ENCODE results near the gene BEX4. TPM values are rescaled to one million over a fixed set of nuclear protein-coding genes. Genes with fewer than 3 reads are reported as not detected.
A peak's percentile ranks its signal among the peaks of the same experiment; 100 is the strongest.

Gene BEX4
- total and polyA plus RNA-seq, 2 experiments from 2014 or later, result 75.6 to 112 TPM

- H2AFZ ChIP-seq, result no peak overlapping the region
- H3K4me3 ChIP-seq, result no peak overlapping the region
- no peak for TF ChIP-seq EZH2 (IDR thresholded peaks at IDR 0.05; ENCODE audit: borderline replicate concordance)
- no peak for TF ChIP-seq EZH2phosphoT487 (IDR thresholded peaks at IDR 0.05; ENCODE audit: low read depth, severe bottlenecking, unreplicated experiment)
- peak; percentile 37 for TF ChIP-seq CTCF (IDR thresholded peaks at IDR 0.05; ENCODE audit: poor library complexity)
- no peaks in the 10 kb centered on the region for H3K27me3 ChIP-seq
- H3K79me2 ChIP-seq, result peaks cover 5% of the 10 kb centered on the region
- H3K27ac ChIP-seq, result no peak overlapping the region
- no peaks in the 10 kb centered on the region for H3K36me3 ChIP-seq (replicated peaks; ENCODE audit: insufficient read depth, low read depth)
- DNase-seq (ENCODE audit: low spot score), result no peak
- peaks cover 6% of the 10 kb centered on the region for H3K4me1 ChIP-seq (ENCODE audit: insufficient read depth)
- H4K20me1 ChIP-seq (ENCODE audit: insufficient read depth, poor library complexity, severe bottlenecking), result no peaks in the 10 kb centered on the region
- no peaks in the 10 kb centered on the region for H3K9me3 ChIP-seq (ENCODE audit: low read depth)
- H3K9me2 ChIP-seq (replicated peaks; ENCODE audit: insufficient read depth), result no peaks in the 10 kb centered on the region
- H3K4me2 ChIP-seq, result no peak overlapping the region
These were observed 33.6 kb downstream of the BEX4 start for GRCh38 chrX:103248553-103248952.

GRCh38 chrX:103249805-103250204 is 34.9 kb downstream of the BEX4 start:
- H3K4me3 ChIP-seq, result no peak overlapping the region
- no peaks in the 10 kb centered on the region for H3K36me3 ChIP-seq (replicated peaks; ENCODE audit: insufficient read depth, low read depth)
- no peak overlapping the region for H3K27ac ChIP-seq
- 70% methylated on average over 1 of the region's 1 CpG for WGBS (ENCODE audit: low lambda C conversion rate, missing lambda C conversion rate)
- H3K9me2 ChIP-seq (replicated peaks; ENCODE audit: insufficient read depth), result no peaks in the 10 kb centered on the region
- no peak for DNase-seq (ENCODE audit: low spot score)
- peaks cover 13% of the 10 kb centered on the region for H3K79me2 ChIP-seq
- no peaks in the 10 kb centered on the region for H3K9me3 ChIP-seq (ENCODE audit: low read depth)
- H3K27me3 ChIP-seq, result no peaks in the 10 kb centered on the region
- H2AFZ ChIP-seq, result no peak overlapping the region
- peaks cover 6% of the 10 kb centered on the region for H3K4me1 ChIP-seq (ENCODE audit: insufficient read depth)
- no peak for TF ChIP-seq CTCF (IDR thresholded peaks at IDR 0.05; ENCODE audit: poor library complexity)
- TF ChIP-seq EZH2 (IDR thresholded peaks at IDR 0.05; ENCODE audit: borderline replicate concordance), result no peak
- no peak for TF ChIP-seq EZH2phosphoT487 (IDR thresholded peaks at IDR 0.05; ENCODE audit: low read depth, severe bottlenecking, unreplicated experiment)
- H3K4me2 ChIP-seq, result no peak overlapping the region
- no peaks in the 10 kb centered on the region for H4K20me1 ChIP-seq (ENCODE audit: insufficient read depth, poor library complexity, severe bottlenecking)

GRCh38 chrX:103250977-103251376 is 36.1 kb downstream of the BEX4 start:
- peak; percentile 29 for DNase-seq (ENCODE audit: low spot score)
- no peak overlapping the region for H3K27ac ChIP-seq
- H3K4me3 ChIP-seq, result no peak overlapping the region
- no peaks in the 10 kb centered on the region for H3K9me3 ChIP-seq (ENCODE audit: low read depth)
- WGBS (ENCODE audit: low lambda C conversion rate, missing lambda C conversion rate), result 51% methylated on average over 5 of the region's 5 CpGs
- no peak for TF ChIP-seq EZH2 (IDR thresholded peaks at IDR 0.05; ENCODE audit: borderline replicate concordance)
- no peak for TF ChIP-seq CTCF (IDR thresholded peaks at IDR 0.05; ENCODE audit: poor library complexity)
- peaks cover 13% of the 10 kb centered on the region for H3K79me2 ChIP-seq
- peaks cover 6% of the 10 kb centered on the region for H3K4me1 ChIP-seq (ENCODE audit: insufficient read depth)
- H4K20me1 ChIP-seq (ENCODE audit: insufficient read depth, poor library complexity, severe bottlenecking), result no peaks in the 10 kb centered on the region
- H2AFZ ChIP-seq, result no peak overlapping the region
- no peak overlapping the region for H3K4me2 ChIP-seq
- H3K9me2 ChIP-seq (replicated peaks; ENCODE audit: insufficient read depth), result no peaks in the 10 kb centered on the region
- no peaks in the 10 kb centered on the region for H3K27me3 ChIP-seq
- H3K36me3 ChIP-seq (replicated peaks; ENCODE audit: insufficient read depth, low read depth), result no peaks in the 10 kb centered on the region

- H3K27ac ChIP-seq, result peak overlapping the region; percentile 98
These were observed 38.7 kb downstream of the BEX4 start for GRCh38 chrX:103253608-103254007.

More at GRCh38 chrX:103253608-103254007, 38.7 kb downstream of the BEX4 start:
- H3K4me1 ChIP-seq (ENCODE audit: insufficient read depth), result peaks cover 6% of the 10 kb centered on the region
- WGBS (ENCODE audit: low lambda C conversion rate, missing lambda C conversion rate), result 53% methylated on average over 8 of the region's 8 CpGs
- no peaks in the 10 kb centered on the region for H3K27me3 ChIP-seq
- DNase-seq (ENCODE audit: low spot score), result no peak
- peak overlapping the region; percentile 69 for H3K4me3 ChIP-seq
- no peaks in the 10 kb centered on the region for H3K36me3 ChIP-seq (replicated peaks; ENCODE audit: insufficient read depth, low read depth)
- H2AFZ ChIP-seq, result no peak overlapping the region
- H3K9me3 ChIP-seq (ENCODE audit: low read depth), result no peaks in the 10 kb centered on the region
- TF ChIP-seq EZH2phosphoT487 (IDR thresholded peaks at IDR 0.05; ENCODE audit: low read depth, severe bottlenecking, unreplicated experiment), result no peak
- no peak for TF ChIP-seq CTCF (IDR thresholded peaks at IDR 0.05; ENCODE audit: poor library complexity)
- peak overlapping the region; percentile 81 for H3K4me2 ChIP-seq
- no peaks in the 10 kb centered on the region for H4K20me1 ChIP-seq (ENCODE audit: insufficient read depth, poor library complexity, severe bottlenecking)
- peaks cover 13% of the 10 kb centered on the region for H3K79me2 ChIP-seq
- no peaks in the 10 kb centered on the region for H3K9me2 ChIP-seq (replicated peaks; ENCODE audit: insufficient read depth)
